HG03196 (cell line): ENCODE results near the gene ZDHHC8.

Experiments
- ATAC-seq: cut with Tn5 transposase; IDR thresholded peaks from one replicate; pipeline ENCODE4 v1.9.1; 2021; ENCODE audit not compliant: unreplicated experiment

The ZDHHC8 gene

GRCh38 chr22:20128902-20129746 is 2.5 kb upstream of the ZDHHC8 start:
- ATAC-seq: no peak

GRCh38 chr22:20129747-20130014 is 1.9 kb upstream of the ZDHHC8 start:
- no peak for ATAC-seq

GRCh38 chr22:20130319-20130718 is 1.3 kb upstream of the ZDHHC8 start:
- no peak for ATAC-seq

GRCh38 chr22:20130731-20131596 is 640 bp upstream of the ZDHHC8 start:
- ATAC-seq: no peak

GRCh38 chr22:20131859-20132685 is 468 bp downstream of the ZDHHC8 start:
- ATAC-seq: no peak

GRCh38 chr22:20132686-20133246 is 1.2 kb downstream of the ZDHHC8 start:
- no peak for ATAC-seq

GRCh38 chr22:20133930-20134549 is 2.4 kb downstream of the ZDHHC8 start:
- no peak for ATAC-seq

GRCh38 chr22:20135265-20135664 is 3.7 kb downstream of the ZDHHC8 start:
- ATAC-seq: no peak

- ATAC-seq: no peak
Observed at GRCh38 chr22:20135806-20136602, 4.4 kb downstream of the ZDHHC8 start.

- ATAC-seq: no peak
Observed at GRCh38 chr22:20136603-20136873, 4.9 kb downstream of the ZDHHC8 start.

- no peak for ATAC-seq
Observed at GRCh38 chr22:20137113-20137512, 5.5 kb downstream of the ZDHHC8 start.

- no peak for ATAC-seq
Observed at GRCh38 chr22:20137671-20138416, 6.2 kb downstream of the ZDHHC8 start.

- no peak for ATAC-seq
Observed at GRCh38 chr22:20138417-20138738, 6.8 kb downstream of the ZDHHC8 start.

GRCh38 chr22:20138868-20139267 is 7.3 kb downstream of the ZDHHC8 start:
- no peak for ATAC-seq

- no peak for ATAC-seq
Observed at GRCh38 chr22:20139391-20140106, 7.9 kb downstream of the ZDHHC8 start.

GRCh38 chr22:20140107-20140445 is 8.5 kb downstream of the ZDHHC8 start:
- ATAC-seq: no peak

GRCh38 chr22:20140521-20140964 is 8.9 kb downstream of the ZDHHC8 start:
- no peak for ATAC-seq

GRCh38 chr22:20141186-20142077 is 9.8 kb downstream of the ZDHHC8 start:
- ATAC-seq: no peak
